HCEC 1CT (cell line): ENCODE data around the gene NPNT.
A peak's percentile ranks its signal among the peaks of the same experiment; 100 is the strongest.

Experiments used
- DNase-seq: peaks from one replicate; pipeline ENCODE4 v3.0.0-alpha.2; 2017

Gene NPNT

DNA sequence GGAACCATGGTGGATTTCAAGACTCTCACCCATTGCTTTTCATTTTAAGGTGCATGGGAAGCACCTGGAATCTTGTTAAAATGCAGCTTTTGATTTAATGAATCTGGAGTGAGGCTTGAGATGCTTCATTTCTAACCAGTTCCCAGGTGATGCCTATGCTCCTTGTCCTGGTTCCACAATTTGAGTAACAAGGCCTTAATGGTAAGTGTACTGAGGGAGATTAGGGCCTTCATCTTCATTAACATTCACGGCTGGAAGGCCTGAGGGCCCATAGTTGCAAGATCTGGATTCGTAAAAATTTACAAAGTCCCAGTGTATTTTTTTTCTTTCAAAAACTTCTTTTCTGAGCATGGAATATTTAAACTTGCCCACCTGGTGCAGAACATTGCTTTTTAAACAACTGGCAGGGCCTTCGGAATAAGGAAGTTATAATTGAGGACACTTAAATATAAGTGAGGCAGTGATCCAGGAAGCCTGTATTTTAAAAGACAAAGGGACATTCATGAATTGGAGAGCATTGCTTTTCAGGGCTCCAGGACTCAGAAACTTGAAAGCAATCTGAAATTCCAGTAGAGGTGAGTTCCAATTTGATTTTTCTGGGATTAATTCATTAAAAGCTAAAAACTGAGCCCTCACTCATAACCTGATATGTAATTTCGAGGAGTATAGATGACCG, 77.8 kb downstream of the NPNT start:
- no peak for DNase-seq

DNA sequence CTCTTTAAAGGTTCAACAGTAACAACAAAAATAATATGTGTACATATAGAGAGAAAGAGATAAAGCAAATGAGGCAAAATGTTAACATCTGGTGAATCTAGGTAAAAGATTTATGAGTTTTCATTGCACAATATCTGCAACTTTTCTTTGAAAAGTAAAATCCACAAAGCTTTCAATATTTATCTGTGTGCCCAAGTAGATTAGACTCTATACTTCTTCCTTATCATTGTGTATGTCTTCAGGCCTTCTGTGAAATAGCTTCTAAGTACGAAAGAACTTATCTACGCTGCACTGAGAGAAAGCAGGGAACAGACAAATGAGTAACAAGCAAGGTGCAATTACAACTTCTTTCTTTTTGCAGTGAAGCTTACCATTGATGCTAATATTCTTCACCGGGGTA, 81.6 kb downstream of the NPNT start:
- DNase-seq, result no peak

DNA sequence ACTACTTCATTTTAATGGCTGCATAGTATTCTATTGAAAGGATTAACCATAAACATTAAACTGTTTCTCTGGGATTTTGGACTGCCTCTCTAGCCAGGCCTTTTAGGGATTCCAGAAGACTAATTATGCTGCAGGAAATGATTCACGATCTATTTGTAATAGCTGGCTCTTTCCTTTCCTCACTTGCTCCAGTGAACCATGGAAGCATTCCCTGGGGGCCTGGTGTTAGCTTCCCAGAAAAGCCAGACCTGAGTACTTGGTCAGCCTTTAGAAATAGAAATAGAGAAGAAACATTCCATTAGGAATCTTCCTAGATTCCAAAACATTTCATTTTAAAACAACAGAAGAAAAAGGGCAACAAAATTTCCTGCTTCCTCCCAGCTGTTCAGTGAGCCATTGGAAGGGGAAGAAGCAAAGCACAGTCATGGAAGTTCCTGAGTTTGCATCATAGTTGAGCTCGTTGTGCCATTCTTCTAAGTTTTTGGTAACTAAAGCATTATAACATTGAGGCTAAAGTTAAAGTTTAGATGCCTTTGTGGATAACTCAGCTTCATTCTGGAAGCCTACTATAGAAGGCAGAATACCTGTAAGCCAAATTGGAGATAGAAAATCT, 83.5 kb downstream of the NPNT start:
- DNase-seq, result peak; percentile 61

DNA sequence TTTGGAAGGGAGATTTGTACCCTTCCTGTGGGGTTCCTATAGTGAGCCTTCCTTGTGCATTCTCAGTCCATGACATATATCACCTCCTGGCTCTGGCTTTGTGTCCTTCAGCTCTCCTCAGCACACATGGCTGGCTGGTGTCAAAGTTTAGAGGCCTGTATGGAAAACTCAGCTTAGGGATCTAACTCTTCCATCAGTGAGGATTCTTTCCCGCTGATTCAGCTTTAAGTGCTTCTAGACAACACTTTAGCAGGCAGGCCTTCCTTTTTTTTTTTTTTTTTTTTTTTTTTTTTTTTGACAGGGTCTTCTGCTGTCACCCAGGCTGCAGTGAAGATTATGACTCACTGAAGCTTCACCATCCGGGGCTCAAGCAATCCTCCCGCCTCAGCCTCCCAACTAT, 84.2 kb downstream of the NPNT start:
- peak; percentile 62 for DNase-seq

DNA sequence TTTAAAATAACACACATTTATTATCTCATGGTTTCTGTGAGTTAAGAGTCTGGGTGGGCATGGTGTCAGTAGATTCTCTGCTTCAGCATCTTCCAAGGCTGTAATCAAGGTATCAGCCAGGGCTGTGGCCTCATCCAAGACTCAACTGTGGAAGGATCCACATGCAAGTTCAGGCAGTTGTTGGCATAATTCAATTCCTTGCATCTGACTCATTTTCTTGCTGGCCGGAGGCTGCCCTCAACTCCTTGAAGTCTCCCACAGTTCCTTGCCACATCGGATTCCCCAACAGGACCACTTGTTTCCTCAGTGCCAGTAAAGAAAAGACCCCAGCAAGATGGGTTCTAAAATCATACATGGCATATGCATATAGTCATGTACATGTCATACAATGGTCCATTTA, 93.4 kb downstream of the NPNT start:
- DNase-seq, result no peak

DNA sequence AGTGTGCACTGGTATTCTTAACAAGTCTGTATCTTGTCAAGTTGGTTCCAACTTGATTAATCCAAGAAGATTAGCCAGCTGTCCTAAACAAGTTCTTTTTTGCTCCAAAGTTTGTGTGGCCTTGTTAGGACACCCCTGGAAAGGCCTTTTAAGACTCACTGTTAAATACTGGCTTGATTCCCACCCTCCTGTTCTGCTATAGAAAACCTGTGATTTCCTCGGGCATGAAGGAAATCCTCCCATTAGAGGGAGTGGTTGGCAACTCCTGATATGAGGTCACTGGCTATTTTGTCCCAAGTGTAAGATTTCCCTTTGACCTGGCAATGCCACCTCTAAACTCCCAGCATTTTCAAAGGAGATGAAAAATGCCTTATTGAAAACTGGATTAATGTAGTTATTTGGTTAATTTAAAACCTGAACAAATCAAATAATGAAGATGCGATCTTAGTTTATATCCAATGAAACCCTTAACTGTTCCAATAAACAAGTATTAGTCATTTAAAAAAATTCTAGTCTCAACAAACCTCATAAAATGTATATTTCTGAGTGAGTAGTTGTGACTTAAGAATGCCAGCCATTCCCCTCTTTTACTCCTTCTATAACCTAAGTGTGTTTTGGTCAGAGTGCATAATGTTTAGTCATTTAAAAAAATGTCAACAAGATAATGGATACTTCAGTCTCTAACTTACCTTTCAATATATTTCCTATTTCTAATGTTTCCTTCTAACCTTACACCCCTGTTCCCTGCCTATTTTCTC, 94.4 kb downstream of the NPNT start:
- peak; percentile 13 for DNase-seq

DNA sequence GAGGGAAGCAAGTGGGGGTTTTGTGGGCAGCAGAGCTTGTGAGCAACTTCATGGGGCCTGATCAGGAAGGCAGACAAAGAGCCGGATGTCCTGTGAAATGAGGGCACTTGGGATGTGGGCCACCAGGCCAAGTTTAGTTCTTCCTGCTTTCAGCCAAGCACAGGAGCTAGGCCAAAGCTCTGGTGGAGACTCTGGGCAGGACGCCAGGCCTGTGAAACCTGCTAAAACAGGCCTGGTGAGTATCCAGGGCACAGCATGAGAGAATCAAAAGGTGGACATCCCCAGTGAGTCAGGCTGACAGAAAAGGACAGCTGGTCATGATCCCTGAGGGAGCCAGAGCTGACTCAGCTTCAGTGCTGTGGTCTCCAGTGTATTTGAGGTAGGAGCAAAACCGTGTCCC, 95.7 kb downstream of the NPNT start:
- peak; percentile 60 for DNase-seq

DNA sequence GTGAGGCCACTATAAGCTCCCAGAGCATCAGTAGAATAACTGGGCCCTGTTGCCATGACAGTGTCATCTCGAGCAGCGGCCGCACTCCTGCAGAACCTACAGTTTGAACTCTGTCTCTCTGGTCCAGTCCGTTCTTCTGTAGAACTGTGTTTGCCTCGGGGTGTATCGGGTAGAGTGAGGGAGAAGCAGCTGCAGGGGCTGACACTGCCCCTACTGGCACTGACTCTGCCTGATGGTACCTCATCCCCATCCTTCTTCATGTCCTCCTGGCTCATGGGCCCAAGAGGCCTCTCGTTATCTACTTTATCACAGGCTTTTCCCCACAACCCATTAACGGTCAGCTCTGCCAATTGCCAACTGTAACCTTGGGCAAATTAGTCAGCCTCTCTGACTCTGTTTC, 96.5 kb downstream of the NPNT start:
- DNase-seq, result no peak

DNA sequence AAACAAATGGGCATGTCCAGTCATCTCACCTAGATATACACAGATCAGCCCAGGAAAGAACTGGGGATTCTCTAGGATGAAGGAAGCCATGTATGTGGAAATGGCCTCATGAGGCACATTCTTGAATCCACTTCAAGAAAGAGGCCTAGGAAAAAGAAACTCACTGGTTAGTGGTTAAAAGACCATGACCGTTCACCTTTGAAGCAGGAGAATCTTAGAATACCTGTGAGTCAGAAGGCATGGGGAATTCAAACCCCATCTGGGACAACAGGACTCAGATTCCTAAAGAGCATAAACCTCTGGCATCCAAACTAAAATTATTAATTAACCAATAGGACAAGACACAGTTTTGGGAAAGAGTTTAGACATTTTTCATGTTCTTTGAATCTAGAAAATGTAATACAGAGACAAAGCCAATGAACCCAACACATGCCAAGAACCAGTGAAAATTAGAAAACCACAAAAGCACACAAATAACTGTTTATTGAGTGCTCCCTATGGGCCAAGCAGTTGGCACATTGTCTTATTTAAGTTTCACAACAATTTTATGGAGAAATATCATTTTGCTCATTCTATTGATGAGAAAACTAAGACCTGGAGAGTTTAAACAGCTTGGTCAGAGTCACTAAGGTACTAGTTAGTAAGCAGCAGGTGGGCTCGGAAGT, 97.5 kb downstream of the NPNT start:
- DNase-seq, result no peak

DNA sequence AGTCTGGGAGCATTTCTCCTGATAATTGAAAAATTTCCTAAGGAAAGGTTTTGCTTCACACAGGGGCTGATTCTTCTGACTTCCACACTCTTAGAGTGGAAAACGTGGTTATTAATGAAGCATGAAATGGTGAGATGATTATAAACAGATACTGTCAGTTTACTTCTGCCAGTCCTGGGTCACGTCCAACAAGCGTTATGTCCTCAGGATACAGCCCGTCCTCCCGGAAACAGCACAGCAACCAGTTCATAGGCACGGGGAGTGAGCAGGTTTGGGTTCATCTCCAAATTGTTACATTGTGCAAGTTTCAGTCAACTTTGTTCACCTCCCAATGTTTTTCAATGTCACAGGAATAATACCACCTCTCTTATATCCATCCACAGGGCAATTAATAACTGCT, 98.8 kb downstream of the NPNT start:
- DNase-seq, result no peak

DNA sequence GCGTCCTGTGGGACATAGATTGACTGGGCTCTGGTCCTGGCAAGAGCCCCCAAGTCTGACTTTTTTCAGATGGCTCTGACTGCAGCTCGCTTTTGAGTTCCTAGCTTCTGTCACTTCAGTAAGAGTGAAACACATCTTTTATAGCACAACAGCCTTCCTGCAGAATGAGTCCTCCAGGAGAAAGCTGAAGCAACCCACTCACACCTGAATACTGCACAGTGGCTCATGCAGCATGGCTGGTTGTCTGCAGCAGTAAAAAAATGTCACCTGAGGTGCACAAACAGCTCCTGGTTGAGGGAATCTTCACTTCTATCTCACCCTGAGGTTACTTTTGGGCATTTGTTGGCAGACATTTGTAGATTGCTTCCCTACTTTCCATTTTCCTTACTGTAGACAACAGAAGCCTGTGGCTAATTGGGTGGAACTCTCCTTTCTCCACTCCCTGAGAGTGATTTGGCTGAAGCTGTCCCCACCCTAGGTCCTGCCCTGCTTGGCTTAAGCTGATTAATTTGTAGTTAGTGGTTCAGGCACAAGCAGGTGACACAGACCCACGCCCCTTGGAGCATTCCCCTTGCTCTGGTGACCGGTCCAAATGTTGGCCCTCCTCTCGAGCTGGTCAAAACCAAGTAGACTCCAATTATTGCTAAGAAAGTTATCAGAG, 99.7 kb downstream of the NPNT start:
- DNase-seq, result no peak

DNA sequence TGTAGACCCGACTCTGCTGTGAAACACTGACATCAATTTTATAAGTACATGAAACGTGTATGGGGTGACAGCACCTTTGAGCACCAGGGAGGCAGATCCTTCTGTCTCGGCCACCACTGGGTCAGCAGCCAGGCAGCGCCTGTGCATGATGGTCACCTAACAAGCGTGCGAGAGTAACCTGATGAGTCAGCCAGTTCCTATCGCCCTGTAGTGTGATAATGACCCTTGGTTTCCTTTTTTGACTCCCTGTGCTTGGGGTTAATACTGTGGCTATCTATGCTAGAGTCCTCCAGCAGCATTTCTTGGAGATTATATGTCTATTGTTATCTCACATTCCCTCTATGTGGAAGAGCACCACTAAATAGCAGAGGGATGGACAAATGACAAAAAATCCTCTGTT, 101.6 kb downstream of the NPNT start:
- no peak for DNase-seq

DNA sequence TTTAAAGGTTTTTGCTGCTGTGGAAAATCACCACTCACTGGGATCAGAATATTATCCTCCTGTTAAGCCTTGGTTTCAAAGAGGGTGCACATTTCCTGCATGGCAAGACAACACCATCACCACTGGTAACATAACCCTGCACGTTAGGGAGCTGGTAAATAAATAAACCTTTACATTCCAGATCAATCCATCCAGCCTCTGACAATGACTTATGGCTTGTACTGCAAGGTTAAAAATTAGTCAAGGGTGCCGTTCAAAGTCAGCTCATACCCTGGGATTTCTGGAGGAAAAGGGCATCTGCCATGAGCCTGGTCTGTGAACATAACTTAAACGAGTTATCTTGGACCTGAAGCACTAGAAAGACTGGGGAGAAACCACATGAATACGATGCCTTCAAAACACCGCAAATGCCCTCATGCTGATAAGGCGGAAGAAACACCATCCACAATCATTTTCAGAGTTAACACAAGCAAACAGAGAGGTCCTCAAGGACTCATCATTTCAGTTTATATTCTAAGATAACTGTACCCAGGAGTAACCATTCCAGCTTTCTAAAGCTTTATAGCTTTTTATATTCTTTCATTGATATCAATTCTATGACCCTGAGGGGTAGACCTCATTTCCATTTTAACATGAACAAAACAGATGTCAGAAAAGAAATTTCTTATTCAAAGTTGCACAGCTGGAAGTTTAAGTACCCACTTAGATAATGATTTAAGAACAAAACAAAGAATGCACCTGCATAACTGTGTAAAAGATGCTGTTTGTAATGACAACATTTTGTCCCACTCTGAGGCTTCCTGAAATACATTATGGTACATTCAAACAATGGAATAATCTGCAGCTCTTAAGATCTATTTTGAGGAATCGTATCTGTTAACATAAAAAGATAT, 103.1 kb downstream of the NPNT start:
- DNase-seq, result no peak

DNA sequence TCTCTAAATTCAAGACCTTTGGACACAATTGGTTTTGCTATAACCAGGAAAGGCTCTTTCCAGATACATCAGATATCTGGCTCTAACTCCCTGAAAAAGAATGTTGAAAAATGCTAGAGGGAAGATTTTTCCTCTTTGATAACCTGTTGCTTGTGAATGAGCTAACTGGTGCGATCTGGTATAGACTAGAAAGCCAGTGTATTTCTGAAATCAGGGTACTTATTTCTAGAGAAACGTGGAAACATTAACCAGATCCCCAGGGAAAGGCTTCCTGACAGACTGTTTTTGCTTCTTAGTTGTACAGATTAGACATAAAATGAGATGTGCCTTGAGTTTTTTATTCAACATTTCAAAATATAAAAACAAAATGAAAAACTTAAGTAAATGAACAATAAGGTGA, 107.7 kb downstream of the NPNT start:
- DNase-seq, result no peak

DNA sequence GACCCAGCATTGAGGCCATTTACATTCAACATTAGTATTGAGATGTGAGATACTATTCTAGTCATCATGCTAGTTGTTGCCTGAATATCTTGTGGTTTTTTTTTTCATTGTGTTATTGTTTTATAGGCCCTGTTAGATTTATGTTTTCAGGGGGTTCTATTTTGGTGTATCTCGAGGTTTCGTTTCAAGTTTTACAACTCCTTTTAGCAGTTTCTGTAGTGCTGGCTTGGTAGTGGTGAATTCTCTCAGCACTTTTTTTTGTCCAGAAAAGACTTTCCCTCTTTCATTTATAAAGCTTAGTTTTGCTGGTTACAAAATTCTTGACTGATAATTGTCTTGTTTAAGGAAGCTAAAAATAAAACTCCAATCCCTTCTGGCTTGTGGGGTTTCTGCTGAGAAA, 115.5 kb downstream of the NPNT start:
- no peak for DNase-seq

DNA sequence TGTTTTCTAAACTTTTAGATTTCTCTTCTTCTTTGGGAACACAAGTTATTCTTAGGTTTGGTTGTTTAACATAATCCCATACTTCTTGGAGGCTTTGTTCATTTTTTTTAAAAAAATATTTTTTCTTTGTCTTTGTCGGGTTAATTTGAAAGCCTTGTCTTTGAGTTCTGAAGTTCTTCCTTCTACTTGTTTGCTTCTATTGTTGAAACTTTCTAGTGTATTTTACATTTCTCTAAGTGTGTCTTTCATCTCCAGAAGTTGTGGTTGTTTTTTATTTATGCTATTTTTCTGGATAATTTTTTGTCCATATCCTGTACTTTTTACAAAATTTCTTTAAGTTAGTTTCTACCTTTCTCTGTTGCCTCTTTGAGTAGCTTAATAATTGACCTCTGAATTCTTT, 116.1 kb downstream of the NPNT start:
- no peak for DNase-seq

DNA sequence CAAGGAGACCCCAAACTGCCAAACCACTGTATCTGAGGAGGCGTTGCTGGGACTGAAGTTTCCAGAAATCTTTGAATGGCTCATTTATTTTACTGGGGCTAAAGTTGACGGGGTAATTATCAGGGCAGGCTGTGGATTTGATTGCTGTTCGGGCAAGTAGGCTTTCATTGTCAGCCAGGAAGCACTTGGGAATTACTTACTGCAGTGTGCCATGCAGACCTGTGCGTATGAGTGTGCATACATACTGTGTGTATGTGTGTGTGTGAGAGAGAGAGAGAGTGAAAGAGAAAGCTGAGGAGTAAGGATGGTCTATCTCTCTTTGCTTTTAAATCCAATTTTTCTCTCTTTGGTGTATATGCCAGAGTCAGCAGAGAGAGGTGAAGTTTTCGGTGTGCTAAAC, 122.7 kb downstream of the NPNT start:
- no peak for DNase-seq

DNA sequence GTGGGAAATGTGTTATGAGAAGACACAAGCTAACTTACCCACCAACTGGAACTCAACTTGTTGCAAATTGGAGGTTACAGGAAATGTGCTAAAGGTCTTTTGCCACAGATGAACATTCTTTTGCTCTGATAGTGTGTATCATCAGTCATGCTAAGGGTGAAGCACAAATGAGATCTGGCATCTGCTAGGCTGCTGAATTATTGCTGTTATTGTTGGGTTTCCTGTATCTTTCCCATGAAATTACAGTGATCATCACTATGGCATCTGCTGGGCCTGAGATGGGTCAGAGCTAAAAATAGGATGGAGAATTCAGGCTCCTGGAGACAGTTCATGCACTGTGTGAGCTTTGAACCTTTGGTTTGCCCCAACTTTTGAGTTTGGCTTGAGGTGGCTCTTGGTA, 124.5 kb downstream of the NPNT start:
- DNase-seq, result peak; percentile 81
